HAP-1 (cell line): ENCODE results near the gene TMEM40.
"Not testable (repeated sequence)": the region's sequence is repeated elsewhere in the genome, so short reads cannot be mapped to it uniquely, and the experiment has no call there.

ENCODE experiments used
- DNase-seq, 2 experiments: peaks; one replicate each; pipeline ENCODE4 v3.0.0-alpha.2; 2016 to 2020; ENCODE audit warnings: low spot score in 2 of 2
- H3K27me3 ChIP-seq: fragments of 250-450 bp; sonication (Bioruptor Pico); 2 replicates; pipeline ENCODE4 v1.5.1; 2020; ENCODE audit warnings: low read depth, mild to moderate bottlenecking, moderate library complexity
- H3K36me3 ChIP-seq: fragments of 250-450 bp; sonication (Bioruptor Pico); replicated peaks from 2 replicates; pipeline ENCODE4 v1.5.1; 2020; ENCODE audit warnings: mild to moderate bottlenecking
- H3K4me1 ChIP-seq: fragments of 250-450 bp; sonication (Bioruptor Pico); 2 replicates; pipeline ENCODE4 v1.5.1; 2020; ENCODE audit warnings: mild to moderate bottlenecking
- H3K4me3 ChIP-seq: fragments of 250-450 bp; sonication (Bioruptor Pico); 2 replicates; pipeline ENCODE4 v1.5.1; 2020; ENCODE audit warnings: mild to moderate bottlenecking, moderate library complexity
- H3K9me3 ChIP-seq: fragments of 250-450 bp; sonication (Bioruptor Pico); 2 replicates; pipeline ENCODE4 v1.5.1; 2020; ENCODE audit warnings: mild to moderate bottlenecking, moderate library complexity
- in situ Hi-C: fragments of 300-500 bp; cut with MboI; formaldehyde crosslinking; loops from 3 replicates; pipeline ENCODE4 v1.14.3; 2020; ENCODE audit warnings: low sequenced_read_pairs, inconsistent platforms, mixed read lengths

TMEM40 gene

DNA sequence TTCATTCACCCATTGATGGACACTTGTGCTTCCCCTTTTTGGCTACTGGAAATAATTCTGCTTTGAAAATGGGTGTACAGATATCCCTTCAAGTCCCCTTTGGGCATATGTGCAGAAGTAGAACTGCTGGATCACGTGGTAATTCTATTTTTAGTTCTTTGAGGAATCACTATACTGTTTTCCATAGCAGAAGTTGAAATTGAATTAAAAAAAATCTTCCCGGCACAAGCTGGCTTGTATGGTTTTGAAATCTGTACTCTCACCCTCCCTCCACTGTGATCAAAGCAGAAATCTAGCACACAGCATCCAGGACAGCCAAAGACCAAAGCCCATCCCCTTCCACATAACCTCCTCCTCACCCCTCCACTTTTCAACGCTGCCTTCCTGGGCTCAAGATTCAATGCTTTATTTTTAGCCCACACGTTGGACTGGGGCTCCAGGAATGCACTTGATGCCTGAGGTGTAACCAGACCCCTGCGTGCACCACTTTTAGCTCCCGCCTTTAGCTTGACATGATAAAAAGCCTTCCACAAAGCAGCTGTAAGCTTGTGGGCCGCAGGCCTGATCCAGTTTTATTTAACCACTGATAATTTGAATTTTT lies 29.9 kb downstream of the TMEM40 start:
- Histone ChIP-seq H3K27me3 (no peaks in the 10 kb centered on the region), H3K4me1 (no peaks in the 10 kb centered on the region), H3K9me3 (no peaks in the 10 kb centered on the region), H3K4me3 (no peak overlapping the region), H3K36me3 (no peaks in the 10 kb centered on the region)
- no peak for DNase-seq
- in situ Hi-C loops = no loop called here

DNA sequence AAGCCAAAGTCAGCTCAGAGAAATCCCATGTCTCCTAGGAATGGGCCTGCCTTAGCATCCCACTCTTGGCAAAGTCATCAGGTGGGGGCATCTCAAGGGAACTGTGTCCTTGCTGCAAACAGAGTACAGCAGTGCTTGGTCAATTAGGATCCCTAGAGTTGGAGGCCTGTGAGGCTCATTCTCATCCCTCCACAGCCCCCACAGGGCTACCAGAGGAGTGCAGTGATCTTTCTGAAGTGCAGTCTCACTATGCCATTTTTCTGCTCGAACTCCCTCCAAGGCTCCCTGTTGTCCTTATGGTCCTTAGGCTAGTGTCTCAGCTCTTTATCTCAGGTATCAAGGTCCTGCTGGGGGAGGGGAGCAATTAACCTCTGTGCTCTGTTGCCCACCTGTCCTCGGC lies 31.1 kb downstream of the TMEM40 start:
- Histone ChIP-seq H3K27me3 (no peaks in the 10 kb centered on the region), H3K4me3 (no peak overlapping the region), H3K36me3 (no peaks in the 10 kb centered on the region), H3K4me1 (no peaks in the 10 kb centered on the region), H3K9me3 (no peaks in the 10 kb centered on the region)
- in situ Hi-C loops = no loop called here
- DNase-seq = no peak

DNA sequence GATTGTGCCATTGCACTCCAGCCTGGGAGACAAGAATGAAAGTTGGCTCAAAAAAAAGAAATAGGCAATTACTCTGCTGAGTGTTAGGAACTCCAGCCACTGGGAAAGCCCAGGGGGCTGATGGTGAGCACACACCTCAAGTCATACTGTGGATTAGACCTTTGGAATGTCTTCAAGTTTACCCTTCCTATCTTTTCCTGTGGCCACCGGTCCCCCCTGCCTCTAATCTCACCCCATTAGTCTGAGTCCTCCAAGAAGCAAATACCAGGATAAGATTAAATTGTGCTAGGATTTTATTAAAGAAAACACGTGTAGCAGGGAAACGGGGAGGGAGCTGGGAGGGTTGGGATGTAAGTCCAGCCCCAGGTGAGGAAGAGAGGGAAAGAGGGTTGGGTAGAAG lies 31.6 kb downstream of the TMEM40 start:
- Histone ChIP-seq H3K9me3 (no peaks in the 10 kb centered on the region), H3K27me3 (no peaks in the 10 kb centered on the region), H3K36me3 (no peaks in the 10 kb centered on the region), H3K4me3 (no peak overlapping the region), H3K4me1 (no peaks in the 10 kb centered on the region)
- DNase-seq = no peak
- in situ Hi-C loops = no loop called here

DNA sequence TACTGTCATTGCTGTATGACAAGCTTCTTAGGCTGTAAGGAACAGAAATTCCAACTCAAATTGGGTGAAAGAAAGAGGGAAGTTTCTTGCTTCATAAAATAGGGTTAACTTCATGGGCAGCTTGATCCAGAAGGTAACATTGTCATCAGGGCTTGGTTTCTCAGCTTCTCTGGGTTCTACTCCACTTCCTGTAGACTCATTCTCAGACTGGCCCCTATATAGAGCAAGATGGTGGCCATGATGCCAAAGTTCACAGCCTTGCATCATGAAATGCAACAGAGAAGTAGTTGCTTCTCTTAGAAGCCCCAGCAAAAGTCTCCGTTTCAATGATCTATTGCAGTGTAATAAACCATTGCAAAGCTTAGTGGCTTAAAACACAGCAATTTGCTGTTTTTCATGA lies 33.6 kb downstream of the TMEM40 start:
- H3K27me3 ChIP-seq = no peaks in the 10 kb centered on the region
- in situ Hi-C loops = no loop called here
- no peaks in the 10 kb centered on the region for H3K4me1 ChIP-seq
- H3K36me3 ChIP-seq = no peaks in the 10 kb centered on the region
- H3K9me3 ChIP-seq = no peaks in the 10 kb centered on the region
- no peak overlapping the region for H3K4me3 ChIP-seq
- no peak for DNase-seq

DNA sequence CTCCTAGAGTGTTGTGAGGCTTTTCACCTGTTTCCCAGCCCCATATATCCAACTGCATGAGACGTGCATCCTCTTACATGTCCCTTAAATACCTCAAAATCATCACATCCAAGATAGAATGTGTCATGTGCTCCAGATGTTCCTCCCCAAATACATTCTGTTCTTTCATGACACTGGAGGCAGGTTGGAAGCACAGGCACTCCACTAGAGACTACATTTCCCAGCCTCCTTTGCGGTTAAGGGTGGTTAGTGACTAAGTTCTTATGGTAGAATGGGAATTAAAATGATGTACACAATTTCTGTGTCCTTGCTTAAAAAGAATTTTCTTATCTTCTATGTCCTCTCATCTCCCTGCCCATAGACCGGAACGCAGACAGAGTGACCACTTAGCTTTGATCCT lies 34.3 kb downstream of the TMEM40 start:
- in situ Hi-C loops = no loop called here
- no peak for DNase-seq
- Histone ChIP-seq H3K27me3 (no peaks in the 10 kb centered on the region), H3K9me3 (no peaks in the 10 kb centered on the region), H3K36me3 (no peaks in the 10 kb centered on the region), H3K4me1 (no peaks in the 10 kb centered on the region), H3K4me3 (no peak overlapping the region)

DNA sequence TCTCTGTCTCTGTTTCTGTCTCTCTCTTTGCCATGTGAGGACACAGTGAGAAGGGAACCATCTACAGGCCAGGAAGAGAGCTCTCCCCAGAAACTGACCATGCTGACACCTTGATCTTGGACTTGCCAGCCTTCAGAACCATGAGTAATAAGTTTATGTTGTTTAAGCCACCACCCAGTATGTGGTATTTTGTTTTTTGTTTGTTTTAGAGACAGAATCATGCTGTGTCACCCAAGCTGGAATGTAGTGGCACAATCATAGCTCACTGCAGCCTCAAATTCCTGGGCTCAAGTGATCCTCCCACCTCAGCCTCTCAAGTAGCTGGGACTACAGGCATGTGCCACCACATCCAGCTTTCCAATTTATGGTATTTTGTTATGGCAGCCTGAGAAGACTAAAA lies 35.7 kb downstream of the TMEM40 start:
- H3K36me3 ChIP-seq, DNase-seq, H3K4me3 ChIP-seq, H3K9me3 ChIP-seq, in situ Hi-C loops, H3K4me1 ChIP-seq, H3K27me3 ChIP-seq: not testable (repeated sequence)

DNA sequence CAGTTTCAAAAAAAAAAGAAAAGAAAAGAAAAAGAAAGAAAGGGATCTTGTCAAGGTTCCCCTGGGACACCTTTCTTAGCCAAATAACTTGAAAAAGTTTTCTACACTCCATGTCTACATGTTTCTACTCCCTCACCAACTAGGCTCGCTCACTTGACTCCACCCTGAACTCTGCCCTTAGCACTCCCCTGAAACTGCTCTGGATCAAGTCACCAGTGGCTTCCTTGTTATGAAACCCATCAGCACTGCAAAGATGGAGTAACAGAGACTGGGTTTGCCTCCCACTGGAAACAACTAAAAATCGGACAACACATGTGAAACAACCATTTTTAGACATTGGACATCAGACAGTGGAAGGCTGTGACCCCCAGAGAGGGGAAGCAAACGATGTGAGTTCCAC lies 36.8 kb downstream of the TMEM40 start:
- no peaks in the 10 kb centered on the region for H3K9me3 ChIP-seq
- H3K4me3 ChIP-seq = no peak overlapping the region
- no peaks in the 10 kb centered on the region for H3K27me3 ChIP-seq
- DNase-seq = no peak
- in situ Hi-C loops = no loop called here
- no peaks in the 10 kb centered on the region for H3K36me3 ChIP-seq
- no peaks in the 10 kb centered on the region for H3K4me1 ChIP-seq

DNA sequence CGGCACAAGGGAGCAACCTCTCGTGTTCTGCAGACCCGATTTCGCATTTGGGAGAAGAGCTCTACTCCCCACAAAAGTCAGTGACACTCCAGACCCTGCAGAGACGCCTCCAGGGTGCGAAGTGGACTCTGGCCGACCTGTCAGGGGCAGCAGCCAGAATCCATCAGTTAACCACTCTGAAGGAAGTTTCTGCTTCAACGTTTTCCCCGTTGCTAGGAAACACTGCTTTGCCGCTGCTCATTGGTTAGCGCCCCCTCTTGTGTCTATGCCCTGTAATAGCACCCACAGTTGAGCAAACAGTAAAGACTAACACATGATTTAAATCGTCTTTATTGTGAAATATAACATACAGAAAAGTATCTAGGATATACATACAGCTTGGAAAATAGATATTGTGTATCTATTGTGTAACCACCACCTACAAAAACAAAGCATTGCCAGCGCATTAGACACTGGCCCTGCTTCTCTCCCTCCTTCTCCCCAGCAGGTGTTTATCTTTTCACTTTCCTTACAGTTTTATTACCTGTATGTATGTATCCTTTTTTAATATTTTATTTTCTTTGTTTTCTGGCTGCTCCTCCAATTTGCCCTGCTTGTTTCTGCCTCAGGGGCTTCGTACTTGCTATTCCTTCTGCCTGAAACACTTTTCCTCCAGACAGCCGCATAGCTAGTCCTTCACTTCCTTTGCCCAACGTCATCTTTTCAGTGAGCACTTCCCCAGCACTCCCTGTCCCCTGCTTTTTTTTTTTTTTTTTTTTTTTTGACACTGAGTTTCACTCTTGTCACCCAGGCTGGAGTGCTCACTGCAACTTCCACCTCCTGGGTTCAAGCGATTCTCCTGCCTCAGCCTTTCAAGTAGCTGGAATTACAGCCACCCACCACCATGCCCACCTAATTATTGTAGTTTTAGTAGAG lies 38.8 kb downstream of the TMEM40 start:
- in situ Hi-C loops = no loop called here
- H3K36me3 ChIP-seq = no peaks in the 10 kb centered on the region
- H3K9me3 ChIP-seq = no peaks in the 10 kb centered on the region
- no peaks in the 10 kb centered on the region for H3K27me3 ChIP-seq
- DNase-seq = peak; percentile 82 to 84
- H3K4me3 ChIP-seq = no peak overlapping the region; the same call in 1 of the 2 replicates
- no peaks in the 10 kb centered on the region for H3K4me1 ChIP-seq

DNA sequence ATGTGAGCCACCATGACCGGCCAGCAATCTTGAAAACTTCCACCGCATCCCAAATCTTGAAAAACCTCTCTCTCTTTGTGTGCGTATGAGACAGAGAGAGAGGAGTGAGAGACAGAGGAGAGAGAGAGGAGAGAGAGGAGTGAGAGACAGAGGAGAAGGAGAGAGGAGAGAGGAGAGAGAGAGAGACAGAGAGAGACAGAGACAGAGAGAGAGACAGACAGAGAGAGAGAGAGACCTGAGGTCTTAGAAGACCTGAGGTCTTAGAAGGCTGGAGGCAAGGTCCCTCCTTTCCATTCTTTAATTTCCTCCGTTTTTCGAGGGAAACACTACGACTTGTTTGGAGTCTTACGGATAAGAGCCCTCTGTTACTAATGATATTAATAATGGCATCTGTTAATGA lies 39.5 kb downstream of the TMEM40 start:
- Histone ChIP-seq H3K4me3 (no peak overlapping the region; the same call in 1 of the 2 replicates), H3K27me3 (no peaks in the 10 kb centered on the region), H3K4me1 (no peaks in the 10 kb centered on the region), H3K9me3 (no peaks in the 10 kb centered on the region), H3K36me3 (no peaks in the 10 kb centered on the region)
- in situ Hi-C loops = no loop called here
- DNase-seq = no peak

DNA sequence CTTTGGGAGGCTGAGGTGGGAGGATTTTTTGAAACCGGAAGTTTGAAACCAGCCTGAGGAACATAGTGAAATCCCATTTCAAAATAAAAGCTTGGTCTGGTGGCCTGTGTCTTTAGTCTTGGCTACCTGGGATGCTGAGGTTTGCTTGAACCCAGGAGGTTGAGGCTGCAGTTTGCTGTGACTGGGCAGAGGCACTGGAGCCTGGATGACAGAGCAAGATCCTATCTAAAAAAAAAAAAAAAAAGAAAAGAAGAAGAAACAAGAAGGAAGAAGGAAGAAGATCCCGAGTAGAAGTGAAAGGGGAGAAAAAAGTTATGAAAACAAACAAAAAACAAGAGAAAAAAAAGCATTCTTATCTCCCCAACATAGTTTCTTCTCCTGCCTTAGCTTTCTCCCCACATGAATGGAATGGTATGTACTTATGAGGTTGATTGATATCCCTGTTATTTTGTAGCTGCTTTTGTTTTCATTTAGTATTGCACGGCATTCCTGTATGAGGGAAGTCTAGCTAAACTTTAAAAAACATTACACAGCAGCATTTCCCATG lies 42.4 kb downstream of the TMEM40 start:
- no peaks in the 10 kb centered on the region for H3K36me3 ChIP-seq
- no peaks in the 10 kb centered on the region for H3K27me3 ChIP-seq
- DNase-seq = no peak
- H3K4me1 ChIP-seq = no peaks in the 10 kb centered on the region
- no peak overlapping the region for H3K4me3 ChIP-seq
- in situ Hi-C loops = no loop called here
- no peaks in the 10 kb centered on the region for H3K9me3 ChIP-seq

DNA sequence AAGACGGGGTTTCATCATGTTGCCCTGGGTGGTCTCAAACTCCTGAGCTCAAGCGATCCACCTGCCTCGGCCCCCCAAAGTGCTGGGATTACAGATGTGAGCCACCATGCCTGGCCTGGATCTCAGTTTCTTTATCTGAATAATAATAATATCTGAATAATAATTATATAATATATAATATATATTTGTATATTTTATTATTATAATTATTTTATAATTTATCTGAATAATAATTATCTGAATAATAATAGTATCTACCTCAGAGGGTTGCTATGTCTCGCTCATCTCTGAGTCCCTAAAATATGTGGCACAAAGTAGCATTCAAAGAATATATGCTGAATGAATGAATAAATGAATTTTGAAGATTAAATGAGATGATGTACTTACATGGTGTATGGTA lies 44.8 kb downstream of the TMEM40 start:
- Histone ChIP-seq H3K4me3 (no peak overlapping the region), H3K4me1 (no peaks in the 10 kb centered on the region), H3K36me3 (no peaks in the 10 kb centered on the region), H3K27me3 (no peaks in the 10 kb centered on the region), H3K9me3 (no peaks in the 10 kb centered on the region)
- in situ Hi-C loops = no loop called here
- DNase-seq = no peak

DNA sequence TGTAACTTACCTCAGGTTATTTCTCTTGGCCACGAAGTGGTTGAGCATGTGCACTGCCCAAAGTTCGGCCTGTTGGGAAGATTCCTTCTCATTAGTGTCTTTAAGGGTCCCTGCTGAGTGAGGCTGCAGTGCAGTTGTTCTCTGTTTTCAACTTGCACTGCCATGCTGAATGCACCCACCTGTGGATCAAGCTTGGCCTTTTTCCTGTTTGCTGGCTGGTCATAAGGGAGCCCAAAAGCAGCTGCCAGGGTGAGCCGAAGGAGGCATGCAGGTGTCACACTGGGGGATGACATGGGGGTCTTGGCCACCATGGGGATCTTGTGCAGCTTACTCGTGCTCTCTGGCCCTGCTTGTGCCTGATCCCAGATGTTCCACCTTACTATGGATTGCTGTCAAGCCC lies 49.0 kb downstream of the TMEM40 start:
- no peaks in the 10 kb centered on the region for H3K36me3 ChIP-seq
- H3K4me1 ChIP-seq = no peaks in the 10 kb centered on the region
- peaks cover 3% of the 10 kb centered on the region; the same call in 1 of the 2 replicates for H3K27me3 ChIP-seq
- H3K4me3 ChIP-seq = no peak overlapping the region
- H3K9me3 ChIP-seq = no peaks in the 10 kb centered on the region
- no peak for DNase-seq
- in situ Hi-C loops = no loop called here

DNA sequence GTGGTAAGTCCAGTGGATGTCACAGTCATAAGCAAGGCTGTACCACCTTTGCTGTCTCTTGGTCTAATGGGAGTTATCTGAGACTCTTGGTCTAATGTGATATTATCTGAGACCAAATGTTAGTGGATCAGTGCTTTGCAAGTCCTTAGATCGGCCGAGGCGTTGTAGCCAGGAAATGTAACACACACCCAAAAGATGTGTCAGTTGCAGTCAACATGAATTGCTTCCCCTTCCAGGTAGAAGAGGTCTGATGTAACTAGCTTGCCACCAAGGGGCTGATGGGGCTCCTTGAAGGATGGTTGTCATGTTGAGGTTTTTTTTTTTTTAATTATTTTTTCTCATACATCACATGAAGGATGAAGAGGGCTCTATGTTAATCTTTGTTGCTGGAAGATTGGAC lies 49.7 kb downstream of the TMEM40 start:
- Histone ChIP-seq H3K27me3 (peaks cover 3% of the 10 kb centered on the region; the same call in 1 of the 2 replicates), H3K4me3 (no peak overlapping the region), H3K9me3 (no peaks in the 10 kb centered on the region), H3K4me1 (no peaks in the 10 kb centered on the region), H3K36me3 (no peaks in the 10 kb centered on the region)
- DNase-seq = no peak
- in situ Hi-C loops = no loop called here

DNA sequence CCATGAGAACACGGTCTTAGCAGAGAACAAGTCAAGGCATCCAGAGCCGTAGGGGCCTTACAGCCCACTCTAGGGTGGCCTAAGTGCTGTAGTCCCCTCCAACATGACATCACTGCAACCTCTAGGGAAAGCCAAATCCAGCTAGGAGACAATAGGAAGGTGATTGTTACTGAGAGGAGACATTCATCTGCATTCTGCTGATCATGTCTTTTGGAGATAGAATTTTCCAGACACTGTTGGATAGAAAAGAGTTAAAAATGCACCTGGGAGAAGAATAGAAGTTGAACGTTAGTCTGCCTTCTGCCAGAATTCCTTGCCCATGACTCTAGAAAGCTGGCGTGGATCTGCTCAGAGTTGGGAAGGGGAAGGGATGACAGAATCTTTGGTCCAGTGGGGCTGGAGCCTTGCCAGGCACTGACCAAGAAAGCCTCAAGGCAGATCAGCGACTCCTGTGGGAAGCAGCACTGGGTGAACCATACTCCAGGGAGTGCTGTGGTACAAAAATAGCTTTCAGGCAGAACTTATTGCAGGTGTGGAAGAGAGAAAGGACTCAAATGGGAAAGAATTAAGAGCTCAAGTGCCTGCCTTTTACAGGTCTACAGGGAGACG lies 50.4 kb downstream of the TMEM40 start:
- Histone ChIP-seq H3K27me3 (peaks cover 3% of the 10 kb centered on the region; the same call in 1 of the 2 replicates), H3K4me1 (no peaks in the 10 kb centered on the region), H3K36me3 (no peaks in the 10 kb centered on the region), H3K9me3 (no peaks in the 10 kb centered on the region), H3K4me3 (no peak overlapping the region)
- DNase-seq = no peak
- in situ Hi-C loops = no loop called here
